ENCODE results near the gene LRP1B.

DNA sequence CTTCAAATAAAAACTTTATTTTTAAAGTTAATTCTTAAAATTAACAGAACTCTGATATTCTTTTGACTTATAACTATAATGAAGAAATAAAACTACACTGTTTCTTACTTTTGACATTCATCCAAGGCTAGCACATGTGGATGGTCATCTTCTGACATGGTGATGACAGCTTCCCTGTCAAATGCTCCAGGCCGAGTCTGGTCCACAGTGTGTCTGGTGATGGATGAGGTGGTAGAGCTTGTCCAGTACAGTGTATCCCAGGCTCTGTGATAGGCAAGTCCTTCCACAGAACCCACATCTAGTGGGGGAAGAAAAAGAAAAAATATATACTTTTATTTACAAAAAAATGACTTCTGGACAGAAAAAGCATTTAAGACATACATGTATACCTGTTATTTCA lies 1529.5 kb downstream of the LRP1B start:
- TF ChIP-seq CTCF (IDR thresholded peaks at IDR 0.05; ENCODE audit: borderline replicate concordance, extremely low read depth, low read length, poor library complexity, severe bottlenecking) = no peak
- no peak for TF ChIP-seq EZH2 (IDR thresholded peaks at IDR 0.05; ENCODE audit: borderline replicate concordance, low read depth, low read length, severe bottlenecking)

Measured in DND-41 (cell line).